Esophagus squamous epithelium (tissue), 4 donors: ENCODE results near the gene CPB1.

Experiments
- CTCF ChIP-seq, 6 experiments: fragments of 450-650 bp in 4 of 6; fragments of 200-600 bp in 2 of 6; sonication (generic) in 2 of 6; IDR thresholded peaks; one replicate each; pipeline ENCODE4 v1.5.1; 2016 to 2019; ENCODE audit warnings: antibody characterized with exemption in 6 of 6, mild to moderate bottlenecking in 4 of 6, moderate library complexity in 4 of 6
- POLR2A ChIP-seq, 4 donors: fragments of 450-650 bp; IDR thresholded peaks; one replicate each; pipeline ENCODE4 v1.6.1; 2017; ENCODE audit warnings: antibody characterized with exemption in 4 of 4, mild to moderate bottlenecking in 4 of 4, moderate library complexity in 3 of 4

- TF ChIP-seq CTCF (IDR thresholded peaks at IDR 0.05) (no peak), POLR2A (IDR thresholded peaks at IDR 0.05) (no peak)
Observed at GRCh38 chr3:148863814-148864213, 36.2 kb downstream of the CPB1 start.
